Measurements from ENCODE around the gene ZNF800. TPM values are rescaled to one million over a fixed set of nuclear protein-coding genes. Genes with fewer than 3 reads are reported as not detected.

Gene ZNF800
- total RNA-seq, 2 donors from 2014 or later = 13.8 to 16.8 TPM

DNA sequence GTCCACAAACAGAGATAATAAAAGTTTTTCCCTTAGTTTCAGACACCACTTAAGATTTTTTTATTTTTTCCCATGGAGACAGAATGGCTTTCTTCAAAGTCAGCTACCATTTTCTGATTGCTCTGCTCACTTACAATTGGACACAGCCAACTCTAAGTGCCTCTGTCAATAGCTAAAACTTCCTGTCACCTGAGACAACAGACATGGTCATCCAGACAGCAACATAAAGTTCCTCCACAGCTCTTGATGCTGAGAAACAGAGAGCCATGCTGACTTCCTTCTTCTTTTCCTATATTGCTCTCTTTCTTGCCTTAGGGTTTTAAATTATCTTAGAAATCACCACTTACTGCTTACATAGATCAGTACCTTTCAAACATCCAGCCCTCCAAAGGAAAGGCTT is 12.0 kb downstream of the ZNF800 start:
- no peaks in the 10 kb centered on the region for H3K27me3 Mint-ChIP-seq (ENCODE audit: insufficient read depth)
- no peaks in the 10 kb centered on the region for H3K9me3 ChIP-seq (ENCODE audit: control insufficient read depth, low read length)
- H3K4me3 Mint-ChIP-seq = no peak overlapping the region
- TF ChIP-seq, protein P1, sequence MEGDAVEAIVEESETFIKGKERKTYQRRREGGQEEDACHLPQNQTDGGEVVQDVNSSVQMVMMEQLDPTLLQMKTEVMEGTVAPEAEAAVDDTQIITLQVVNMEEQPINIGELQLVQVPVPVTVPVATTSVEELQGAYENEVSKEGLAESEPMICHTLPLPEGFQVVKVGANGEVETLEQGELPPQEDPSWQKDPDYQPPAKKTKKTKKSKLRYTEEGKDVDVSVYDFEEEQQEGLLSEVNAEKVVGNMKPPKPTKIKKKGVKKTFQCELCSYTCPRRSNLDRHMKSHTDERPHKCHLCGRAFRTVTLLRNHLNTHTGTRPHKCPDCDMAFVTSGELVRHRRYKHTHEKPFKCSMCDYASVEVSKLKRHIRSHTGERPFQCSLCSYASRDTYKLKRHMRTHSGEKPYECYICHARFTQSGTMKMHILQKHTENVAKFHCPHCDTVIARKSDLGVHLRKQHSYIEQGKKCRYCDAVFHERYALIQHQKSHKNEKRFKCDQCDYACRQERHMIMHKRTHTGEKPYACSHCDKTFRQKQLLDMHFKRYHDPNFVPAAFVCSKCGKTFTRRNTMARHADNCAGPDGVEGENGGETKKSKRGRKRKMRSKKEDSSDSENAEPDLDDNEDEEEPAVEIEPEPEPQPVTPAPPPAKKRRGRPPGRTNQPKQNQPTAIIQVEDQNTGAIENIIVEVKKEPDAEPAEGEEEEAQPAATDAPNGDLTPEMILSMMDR (conservative IDR thresholded peaks at IDR 0.05) = no peak
- DNase-seq = no peak
- H3K4me1 Mint-ChIP-seq = peaks cover 6% of the 10 kb centered on the region
- H3K9ac ChIP-seq (ENCODE audit: extremely low read depth, low read length, poor library complexity, severe bottlenecking) = no peak overlapping the region
- no peak overlapping the region for H3K4me3 ChIP-seq (ENCODE audit: low read length)
- H3K36me3 Mint-ChIP-seq (ENCODE audit: low read depth) = peaks cover 8% of the 10 kb centered on the region
- H3K27ac ChIP-seq (ENCODE audit: low read depth, low read length) = no peak overlapping the region
- no peak overlapping the region for H3K27ac Mint-ChIP-seq
- H3K36me3 ChIP-seq (ENCODE audit: control insufficient read depth, insufficient read depth, low read length) = peaks cover 25% of the 10 kb centered on the region
- no peaks in the 10 kb centered on the region for H3K27me3 ChIP-seq (ENCODE audit: control insufficient read depth, insufficient read depth, low read length, poor library complexity, severe bottlenecking)
- no peaks in the 10 kb centered on the region for H3K4me1 ChIP-seq (ENCODE audit: control insufficient read depth, insufficient read depth, low read length)
- no peaks in the 10 kb centered on the region for H3K9me3 Mint-ChIP-seq

DNA sequence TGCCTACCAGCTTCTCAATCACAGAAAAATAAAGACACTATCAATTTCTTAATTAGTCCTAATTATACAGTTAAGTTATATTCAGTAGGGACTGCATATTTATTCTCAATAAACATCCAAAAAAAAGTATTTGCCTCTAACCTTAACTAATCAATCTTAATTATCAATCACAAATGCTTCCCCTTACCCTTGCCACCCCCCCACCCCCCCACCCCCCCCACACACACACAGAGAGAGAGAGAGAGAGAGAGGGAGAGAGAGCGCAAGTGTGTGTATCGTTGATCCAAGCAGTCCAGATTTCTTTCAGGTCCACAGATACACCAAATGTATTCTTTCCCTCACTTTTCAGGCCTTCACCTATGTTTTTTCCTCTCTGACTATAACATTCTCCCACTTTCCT is 12.9 kb downstream of the ZNF800 start:
- Histone ChIP-seq H3K27ac (ENCODE audit: low read depth, low read length) (no peak overlapping the region), H3K9me3 (ENCODE audit: control insufficient read depth, low read length) (no peaks in the 10 kb centered on the region), H3K4me3 (ENCODE audit: low read length) (no peak overlapping the region), H3K9ac (ENCODE audit: extremely low read depth, low read length, poor library complexity, severe bottlenecking) (no peak overlapping the region), H3K4me1 (ENCODE audit: control insufficient read depth, insufficient read depth, low read length) (no peaks in the 10 kb centered on the region), H3K36me3 (ENCODE audit: control insufficient read depth, insufficient read depth, low read length) (peaks cover 23% of the 10 kb centered on the region), H3K27me3 (ENCODE audit: control insufficient read depth, insufficient read depth, low read length, poor library complexity, severe bottlenecking) (no peaks in the 10 kb centered on the region)
- H3K27me3 Mint-ChIP-seq (ENCODE audit: insufficient read depth) = no peaks in the 10 kb centered on the region
- H3K27ac Mint-ChIP-seq = no peak overlapping the region
- no peak for DNase-seq
- TF ChIP-seq, protein P1 (conservative IDR thresholded peaks at IDR 0.05) = no peak
- H3K9me3 Mint-ChIP-seq = no peaks in the 10 kb centered on the region
- WGBS, 2 experiments (ENCODE audit: insufficient coverage in 1 of 2, insufficient read length in 1 of 2) = 92% methylated on average over 1 of the region's 2 CpGs; no CpG with 5 or more reads in 1 of the 2 experiments
- H3K36me3 Mint-ChIP-seq (ENCODE audit: low read depth) = peaks cover 8% of the 10 kb centered on the region
- H3K4me1 Mint-ChIP-seq = peaks cover 6% of the 10 kb centered on the region
- no peak overlapping the region for H3K4me3 Mint-ChIP-seq

DNA sequence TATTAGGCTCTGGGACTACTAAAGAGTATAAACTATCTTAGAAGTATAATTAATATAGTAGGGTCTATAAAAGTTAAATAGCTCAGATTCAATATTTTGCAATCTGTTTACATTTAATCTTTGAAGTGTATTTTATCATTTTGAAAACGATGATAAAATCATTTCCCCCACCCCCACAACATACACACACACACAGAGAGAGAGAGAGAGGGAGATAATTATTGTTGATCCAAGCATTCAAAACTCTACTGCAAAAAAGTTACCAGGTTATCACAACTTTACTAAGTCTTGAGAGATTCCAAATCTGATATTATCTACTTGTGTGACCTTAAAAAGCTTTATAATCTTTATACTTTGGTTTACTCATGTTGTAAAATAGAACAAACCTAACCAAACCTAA is 14.0 kb downstream of the ZNF800 start:
- Mint-ChIP-seq H3K9me3 (no peaks in the 10 kb centered on the region), H3K27me3 (ENCODE audit: insufficient read depth) (no peaks in the 10 kb centered on the region), H3K27ac (no peak overlapping the region), H3K36me3 (ENCODE audit: low read depth) (peaks cover 12% of the 10 kb centered on the region), H3K4me3 (no peak overlapping the region), H3K4me1 (peaks cover 6% of the 10 kb centered on the region)
- Histone ChIP-seq H3K27me3 (ENCODE audit: control insufficient read depth, insufficient read depth, low read length, poor library complexity, severe bottlenecking) (no peaks in the 10 kb centered on the region), H3K4me3 (ENCODE audit: low read length) (no peak overlapping the region), H3K9me3 (ENCODE audit: control insufficient read depth, low read length) (no peaks in the 10 kb centered on the region), H3K9ac (ENCODE audit: extremely low read depth, low read length, poor library complexity, severe bottlenecking) (no peak overlapping the region), H3K36me3 (ENCODE audit: control insufficient read depth, insufficient read depth, low read length) (peaks cover 32% of the 10 kb centered on the region), H3K27ac (ENCODE audit: low read depth, low read length) (no peak overlapping the region), H3K4me1 (ENCODE audit: control insufficient read depth, insufficient read depth, low read length) (no peaks in the 10 kb centered on the region)
- WGBS, 2 experiments (ENCODE audit: insufficient coverage in 1 of 2, insufficient read length in 1 of 2) = no CpG with 5 or more reads among the region's 1 CpG
- TF ChIP-seq, protein P1 (conservative IDR thresholded peaks at IDR 0.05) = no peak
- no peak for DNase-seq

All from endodermal cell (in vitro differentiated cells).